Renal cortical epithelial cell (primary cell): ENCODE data around the gene DLGAP3. TPM values are rescaled to one million over a fixed set of nuclear protein-coding genes. Genes with fewer than 3 reads are reported as not detected.
"Not testable (repeated sequence)": the region's sequence is repeated elsewhere in the genome, so short reads cannot be mapped to it uniquely, and the experiment has no call there.

Experiments used
- DNase-seq: peaks from one replicate; pipeline ENCODE4 v3.0.0-alpha.2; 2011; ENCODE audit warnings: low read depth
- total RNA-seq: library from RNA; depleted of rRNA; stranded (reverse); fragments of >200 nt; gene quantifications from 2 replicates; pipeline ENCODE4 v1.2.3, GENCODE V29; 2014

The DLGAP3 gene, protein sequence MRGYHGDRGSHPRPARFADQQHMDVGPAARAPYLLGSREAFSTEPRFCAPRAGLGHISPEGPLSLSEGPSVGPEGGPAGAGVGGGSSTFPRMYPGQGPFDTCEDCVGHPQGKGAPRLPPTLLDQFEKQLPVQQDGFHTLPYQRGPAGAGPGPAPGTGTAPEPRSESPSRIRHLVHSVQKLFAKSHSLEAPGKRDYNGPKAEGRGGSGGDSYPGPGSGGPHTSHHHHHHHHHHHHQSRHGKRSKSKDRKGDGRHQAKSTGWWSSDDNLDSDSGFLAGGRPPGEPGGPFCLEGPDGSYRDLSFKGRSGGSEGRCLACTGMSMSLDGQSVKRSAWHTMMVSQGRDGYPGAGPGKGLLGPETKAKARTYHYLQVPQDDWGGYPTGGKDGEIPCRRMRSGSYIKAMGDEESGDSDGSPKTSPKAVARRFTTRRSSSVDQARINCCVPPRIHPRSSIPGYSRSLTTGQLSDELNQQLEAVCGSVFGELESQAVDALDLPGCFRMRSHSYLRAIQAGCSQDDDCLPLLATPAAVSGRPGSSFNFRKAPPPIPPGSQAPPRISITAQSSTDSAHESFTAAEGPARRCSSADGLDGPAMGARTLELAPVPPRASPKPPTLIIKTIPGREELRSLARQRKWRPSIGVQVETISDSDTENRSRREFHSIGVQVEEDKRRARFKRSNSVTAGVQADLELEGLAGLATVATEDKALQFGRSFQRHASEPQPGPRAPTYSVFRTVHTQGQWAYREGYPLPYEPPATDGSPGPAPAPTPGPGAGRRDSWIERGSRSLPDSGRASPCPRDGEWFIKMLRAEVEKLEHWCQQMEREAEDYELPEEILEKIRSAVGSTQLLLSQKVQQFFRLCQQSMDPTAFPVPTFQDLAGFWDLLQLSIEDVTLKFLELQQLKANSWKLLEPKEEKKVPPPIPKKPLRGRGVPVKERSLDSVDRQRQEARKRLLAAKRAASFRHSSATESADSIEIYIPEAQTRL
- 0.05 TPM in 1 of 2 replicates, not detected in the other for total RNA-seq

- no peak for DNase-seq
These were observed at the start of gene DLGAP3 for GRCh38 chr1:34929497-34929852. DLGAP3 (minus strand) TSS chr1:34929650; CDS start chr1:34905383, 24,267 bp downstream.

DNA sequence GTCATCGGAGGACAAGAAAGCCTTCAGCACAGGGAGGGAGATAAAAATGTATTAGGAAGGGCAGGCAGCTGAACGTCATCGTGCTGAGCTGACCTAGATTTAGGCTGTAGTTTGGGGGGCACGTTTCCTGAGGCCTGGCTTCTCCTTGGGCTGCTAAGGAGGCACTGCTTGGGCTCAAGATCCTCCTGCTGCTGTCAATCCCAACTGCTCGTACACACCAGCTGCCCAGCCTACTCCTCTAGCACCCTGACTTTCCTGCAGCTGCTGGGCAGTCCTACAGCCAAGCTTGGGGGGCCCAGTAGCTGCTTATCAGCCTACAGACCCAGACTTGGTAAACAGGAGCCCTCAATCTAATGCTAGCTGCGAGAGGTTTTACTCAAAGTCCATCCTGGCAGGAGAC is 49.5 kb upstream of the DLGAP3 start:
- DNase-seq = no peak

DNA sequence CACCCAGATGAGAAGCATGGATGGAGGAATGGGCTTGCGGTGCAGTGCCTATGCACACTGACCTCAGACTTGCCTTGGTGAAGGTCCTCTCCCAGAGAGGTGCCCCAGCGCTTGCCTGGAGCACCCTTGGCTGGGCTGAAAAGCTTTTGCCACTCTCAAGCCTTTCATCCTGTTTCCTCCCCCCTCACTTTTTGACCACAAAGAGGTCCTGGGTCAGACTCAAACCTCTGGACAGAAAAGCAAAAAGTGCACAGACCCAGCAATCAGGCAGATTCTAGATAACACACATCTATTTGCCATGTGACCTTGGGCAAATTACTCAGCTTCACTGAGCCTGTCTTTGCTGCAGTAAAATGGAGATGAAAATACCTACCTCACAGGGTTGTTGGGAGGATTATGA is 48.4 kb upstream of the DLGAP3 start:
- DNase-seq = peak; percentile 9

- no peak for DNase-seq
These were observed 47.7 kb upstream of the DLGAP3 start for GRCh38 chr1:34977210-34977471.

- no peak for DNase-seq
These were observed 47.1 kb upstream of the DLGAP3 start for GRCh38 chr1:34976384-34977209.

GRCh38 chr1:34975771-34976170 is 46.3 kb upstream of the DLGAP3 start:
- DNase-seq = no peak

GRCh38 chr1:34975338-34975737 is 45.9 kb upstream of the DLGAP3 start:
- DNase-seq = no peak

- no peak for DNase-seq
These were observed 45.2 kb upstream of the DLGAP3 start for GRCh38 chr1:34974626-34975025.

DNA sequence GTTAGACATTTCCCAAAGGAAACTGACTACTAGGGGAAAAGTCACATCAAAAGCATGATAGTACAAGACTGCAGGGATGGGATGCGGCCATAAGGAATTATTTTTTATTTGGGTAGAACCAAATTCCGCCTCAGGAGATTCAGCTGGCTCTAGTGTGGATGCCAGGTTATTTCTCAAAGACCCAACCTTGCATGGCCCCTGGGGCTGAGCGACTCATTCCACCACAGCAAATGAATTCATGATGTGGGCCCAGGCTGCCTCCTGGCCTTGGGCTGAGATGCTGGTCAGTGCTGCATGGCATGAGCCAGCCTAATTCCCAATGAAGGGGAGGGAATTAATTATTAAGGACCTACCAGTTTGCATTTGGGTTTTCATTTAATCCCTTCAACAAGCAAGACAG is 43.9 kb upstream of the DLGAP3 start:
- peak; percentile 11 for DNase-seq

DNA sequence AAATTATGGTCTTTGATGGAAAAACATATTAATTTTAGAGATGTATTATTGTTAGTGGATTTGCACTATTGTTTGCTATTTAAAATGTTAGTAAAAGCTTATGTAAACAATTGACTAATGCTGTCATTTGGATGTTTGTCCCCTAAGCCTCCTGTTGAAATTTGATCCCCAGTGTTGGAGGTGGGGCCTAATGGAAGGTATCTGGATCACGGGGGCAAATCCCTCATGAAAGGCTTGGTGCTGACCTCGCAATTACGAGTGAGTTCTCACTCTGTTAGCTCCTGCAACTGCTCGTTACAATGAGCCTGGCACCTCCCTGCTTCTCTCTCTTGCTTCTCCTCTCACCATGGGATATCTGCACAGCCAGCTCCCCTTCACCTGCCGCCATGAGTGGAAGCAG is 41.4 kb upstream of the DLGAP3 start:
- no peak for DNase-seq

- no peak for DNase-seq
These were observed 40.8 kb upstream of the DLGAP3 start for GRCh38 chr1:34970220-34970735.

DNA sequence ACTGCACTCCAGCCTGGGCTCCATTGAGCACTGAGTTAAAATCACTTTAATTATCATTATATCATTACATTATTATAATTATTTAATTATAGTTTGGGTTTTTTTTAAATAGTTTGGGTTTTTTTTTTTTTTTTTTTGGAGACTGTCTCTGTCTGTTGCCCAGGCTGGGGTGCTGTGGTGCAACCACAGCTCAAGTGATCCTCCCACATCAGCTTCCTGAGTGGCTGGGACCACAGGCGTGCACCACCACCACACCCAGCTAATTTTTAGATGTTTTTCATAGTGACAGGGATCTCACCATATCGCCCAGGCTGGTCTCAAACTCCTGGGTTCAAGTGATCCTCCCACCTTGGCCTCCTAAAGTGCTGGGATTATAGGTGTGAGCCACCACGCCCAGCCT is 38.8 kb upstream of the DLGAP3 start:
- not testable (repeated sequence) for DNase-seq

GRCh38 chr1:34967672-34968071 is 38.2 kb upstream of the DLGAP3 start:
- DNase-seq = not testable (repeated sequence)

DNA sequence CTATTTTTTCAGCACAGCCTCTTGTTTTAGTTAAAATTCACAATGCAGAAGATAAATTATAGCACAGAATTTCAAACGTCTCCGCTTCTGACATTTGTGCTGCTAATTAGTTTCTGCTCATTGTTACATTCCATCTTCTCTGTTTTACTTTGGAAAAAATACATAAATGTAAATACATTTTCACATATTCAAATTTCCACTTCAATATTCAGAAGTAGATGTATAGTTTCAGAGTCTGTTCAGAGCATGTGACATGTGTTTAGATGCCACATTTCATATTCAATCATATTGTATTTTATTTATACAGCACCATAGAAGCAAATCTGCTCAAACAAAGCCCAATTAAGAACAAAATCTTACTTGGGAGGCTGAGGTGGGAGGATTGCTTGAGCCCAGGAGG is 36.1 kb upstream of the DLGAP3 start:
- DNase-seq = no peak

GRCh38 chr1:34950428-34950827 is 21.0 kb upstream of the DLGAP3 start:
- no peak for DNase-seq

GRCh38 chr1:34948739-34949138 is 19.3 kb upstream of the DLGAP3 start:
- DNase-seq = not testable (repeated sequence)

DNA sequence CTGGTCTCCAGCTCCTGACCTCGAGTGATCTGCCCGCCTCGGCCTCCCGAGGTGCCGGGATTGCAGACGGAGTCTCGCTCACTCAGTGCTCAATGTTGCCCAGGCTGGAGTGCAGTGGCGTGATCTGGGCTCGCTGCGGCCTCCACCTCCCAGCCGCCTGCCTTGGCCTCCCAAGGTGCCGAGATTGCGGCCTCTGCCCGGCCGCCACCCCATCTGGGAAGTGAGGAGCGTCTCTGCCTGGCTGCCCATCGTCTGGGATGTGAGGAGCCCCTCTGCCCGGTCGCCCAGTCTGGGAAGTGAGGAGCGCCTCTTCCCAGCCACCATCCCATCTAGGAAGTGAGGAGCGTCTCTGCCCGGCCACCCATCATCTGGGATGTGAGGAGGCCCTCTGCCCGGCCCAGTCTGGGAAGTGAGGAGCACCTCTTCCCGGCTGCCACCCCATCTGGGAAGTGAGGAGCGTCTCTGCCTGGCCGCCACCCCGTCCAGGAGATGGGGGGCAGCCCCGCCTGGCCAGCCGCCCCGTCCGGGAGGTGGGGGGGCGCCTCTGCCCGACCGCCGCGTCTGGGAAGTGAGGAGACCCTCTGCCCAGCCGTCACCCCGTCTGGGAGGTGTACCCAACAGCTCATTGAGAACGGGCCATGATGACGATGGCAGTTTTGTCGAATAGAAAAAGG is 18.3 kb upstream of the DLGAP3 start:
- DNase-seq = not testable (repeated sequence)

DNA sequence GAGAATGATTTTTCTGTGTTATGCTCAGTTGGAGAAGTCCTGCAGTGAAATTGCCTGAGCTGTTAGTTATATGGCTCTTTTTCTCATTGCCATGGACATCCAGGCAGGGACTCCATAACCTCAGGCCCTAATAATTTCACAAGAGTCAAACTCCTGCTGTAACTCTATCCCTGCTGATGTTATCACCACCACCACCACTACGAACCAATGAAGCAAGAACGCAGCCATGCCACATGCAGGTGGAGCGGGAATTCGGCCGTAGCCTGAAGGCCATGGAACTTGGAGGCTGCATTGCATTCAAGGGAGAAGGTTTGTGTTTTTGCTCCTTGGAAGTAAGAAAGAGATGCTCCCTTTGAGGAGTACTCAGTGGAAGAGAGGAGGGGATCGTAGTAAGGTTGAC is 16.8 kb upstream of the DLGAP3 start:
- DNase-seq = no peak

- not testable (repeated sequence) for DNase-seq
These were observed 12.3 kb upstream of the DLGAP3 start for GRCh38 chr1:34941798-34942197.

DNA sequence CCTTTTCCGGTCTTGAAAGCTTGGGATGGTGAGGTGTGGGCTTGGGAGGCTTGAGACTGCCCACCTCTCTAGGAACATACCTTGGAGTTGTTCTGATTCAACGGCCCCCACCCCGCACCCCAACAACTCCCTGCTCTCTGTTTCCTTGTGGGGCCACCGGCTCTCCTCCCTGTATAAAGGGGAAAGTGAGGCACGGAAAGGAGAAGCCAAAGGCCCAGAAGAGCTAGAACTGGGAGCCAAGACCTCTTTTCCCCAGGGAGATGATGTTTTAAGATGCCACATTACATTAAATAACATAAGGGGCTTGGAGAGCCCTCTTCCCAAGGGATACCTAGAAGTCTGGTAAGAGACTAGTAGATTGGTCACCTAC is 1.2 kb upstream of the DLGAP3 start:
- no peak for DNase-seq
